HEK293T (cell line): ENCODE data around the gene CPT1B.
"Not testable (repeated sequence)": the region's sequence is repeated elsewhere in the genome, so short reads cannot be mapped to it uniquely, and the experiment has no call there.

Experiments
- CTCF ChIA-PET: fragments of 350-600 bp; formaldehyde crosslinking; extraction: SDS; loops from one replicate; lab custom pipeline; 2021; ENCODE audit warnings: antibody characterized with exemption, inconsistent platforms; lab: Yijun Ruan, JAX
- POLR2A ChIA-PET: fragments of 350-600 bp; formaldehyde crosslinking; extraction: SDS; loops from one replicate; lab custom pipeline; 2020; ENCODE audit warnings: antibody characterized with exemption, inconsistent platforms; lab: Yijun Ruan, JAX
- DNase-seq: peaks from one replicate; pipeline ENCODE4 v3.0.0; 2012; ENCODE audit warnings: mixed read lengths; ENCODE audit errors: extremely low spot score
- ARNT ChIP-seq: fragments of 450-650 bp; IDR thresholded peaks from 2 replicates; pipeline ENCODE4 v1.6.1; 2017; ENCODE audit warnings: mild to moderate bottlenecking
- BHLHE40 ChIP-seq: fragments of 450-650 bp; IDR thresholded peaks from 2 replicates; pipeline ENCODE4 v1.6.1; 2016; ENCODE audit warnings: mild to moderate bottlenecking, moderate library complexity, borderline replicate concordance
- CTBP1 ChIP-seq: fragments of 450-650 bp; IDR thresholded peaks from 2 replicates; pipeline ENCODE4 v1.6.1; 2016; ENCODE audit warnings: borderline replicate concordance
- ELF4 ChIP-seq: fragments of 450-650 bp; IDR thresholded peaks from 2 replicates; pipeline ENCODE4 v1.6.1; 2017; ENCODE audit warnings: antibody characterized with exemption
- FOXA1 ChIP-seq: fragments of 450-650 bp; IDR thresholded peaks from 2 replicates; pipeline ENCODE4 v1.6.1; 2016; ENCODE audit warnings: mild to moderate bottlenecking
- FOXK2 ChIP-seq: fragments of 450-650 bp; IDR thresholded peaks from 2 replicates; pipeline ENCODE4 v1.6.1; 2016; ENCODE audit warnings: mild to moderate bottlenecking
- FOXM1 ChIP-seq: fragments of 450-650 bp; IDR thresholded peaks from 2 replicates; pipeline ENCODE4 v1.6.1; 2017; ENCODE audit warnings: mild to moderate bottlenecking, borderline replicate concordance
- HDGF ChIP-seq: fragments of 450-650 bp; IDR thresholded peaks from 2 replicates; pipeline ENCODE4 v1.6.1; 2017; ENCODE audit warnings: antibody characterized with exemption, borderline replicate concordance
- L3MBTL2 ChIP-seq: fragments of 450-650 bp; conservative IDR thresholded peaks from 2 replicates; pipeline ENCODE4 v1.6.1; 2016; ENCODE audit warnings: mild to moderate bottlenecking
- LEF1 ChIP-seq: fragments of 450-650 bp; IDR thresholded peaks from 2 replicates; pipeline ENCODE4 v1.6.1; 2017; ENCODE audit warnings: mild to moderate bottlenecking, borderline replicate concordance
- NFRKB ChIP-seq: fragments of 450-650 bp; IDR thresholded peaks from 2 replicates; pipeline ENCODE4 v1.6.1; 2016; ENCODE audit warnings: mild to moderate bottlenecking, moderate library complexity
- PKNOX1 ChIP-seq: fragments of 450-650 bp; IDR thresholded peaks from 2 replicates; pipeline ENCODE4 v1.6.1; 2016
- SP1 ChIP-seq: fragments of 450-650 bp; IDR thresholded peaks from 2 replicates; pipeline ENCODE4 v1.6.1; 2017
- SUZ12 ChIP-seq: fragments of 450-650 bp; IDR thresholded peaks from 2 replicates; pipeline ENCODE4 v1.6.1; 2016; ENCODE audit warnings: mild to moderate bottlenecking
- TARDBP ChIP-seq: fragments of 450-650 bp; IDR thresholded peaks from 2 replicates; pipeline ENCODE4 v1.6.1; 2016
- ZNF384 ChIP-seq: fragments of 450-650 bp; IDR thresholded peaks from 2 replicates; pipeline ENCODE4 v1.6.1; 2016

Gene CPT1B

GRCh38 chr22:50540381-50540780 lies 37.8 kb downstream of the CPT1B start:
- TF ChIP-seq LEF1, result no peak
- TF ChIP-seq ZNF384, result no peak
- TF ChIP-seq ARNT, result no peak
- no peak for TF ChIP-seq TARDBP
- TF ChIP-seq SUZ12, result no peak
- TF ChIP-seq L3MBTL2, result no peak
- TF ChIP-seq CTBP1, result no peak
- no peak for TF ChIP-seq FOXK2
- no peak for TF ChIP-seq FOXM1
- TF ChIP-seq ELF4, result no peak
- no peak for TF ChIP-seq BHLHE40
- TF ChIP-seq NFRKB, result no peak
- POLR2A ChIA-PET, result interaction anchor here (7.3 kb wide), 1 partner anchor 15 kb away, joined by 49 read pairs; the partner anchor contains the start of gene SCO2
- DNase-seq, result no peak

GRCh38 chr22:50537765-50538164 lies 40.5 kb downstream of the CPT1B start:
- POLR2A ChIA-PET, result interaction anchor here (7.3 kb wide), 1 partner anchor 13 kb away, joined by 49 read pairs; the partner anchor contains the start of gene SCO2
- no peak for DNase-seq

More at GRCh38 chr22:50540381-50540780, 37.8 kb downstream of the CPT1B start:
- CTCF ChIA-PET, result interaction anchor here (1.8 to 3.4 kb wide), 2 partner anchors 15 to 23 kb away, joined by 7 to 11 read pairs; partner anchors contain the start of genes SCO2 and SYCE3

GRCh38 chr22:50536226-50536625 lies 42.0 kb downstream of the CPT1B start:
- TF ChIP-seq NFRKB (no peak), FOXK2 (no peak), BHLHE40 (no peak), FOXA1 (no peak), SP1 (no peak)
- DNase-seq, result no peak
- ChIA-PET CTCF (interaction anchor here (0.9 to 2.2 kb wide), 2 partner anchors 11 to 91 kb away, joined by 5 to 10 read pairs; partner anchors contain the start of gene SCO2), POLR2A (interaction anchor here (7.3 kb wide), 1 partner anchor 11 kb away, joined by 49 read pairs; the partner anchor contains the start of gene SCO2)

More at GRCh38 chr22:50537765-50538164, 40.5 kb downstream of the CPT1B start:
- TF ChIP-seq HDGF, result no peak
- CTCF ChIA-PET, result interaction anchor here (3.4 kb wide), 1 partner anchor 12 kb away, joined by 11 read pairs; the partner anchor contains the start of gene SCO2

GRCh38 chr22:50535113-50535512 lies 43.1 kb downstream of the CPT1B start:
- POLR2A ChIA-PET, result interaction anchor here (0.7 to 7.3 kb wide), 3 partner anchors 10 to 31 kb away, joined by 3 to 49 read pairs (median 3); partner anchors contain the start of genes SCO2 and SYCE3
- TF ChIP-seq HDGF (no peak), FOXA1 (no peak), LEF1 (no peak), ELF4 (no peak), SUZ12 (no peak)
- DNase-seq, result no peak
- CTCF ChIA-PET, result interaction anchor here (0.6 to 2.2 kb wide), 3 partner anchors 9 to 92 kb away, joined by 3 to 10 read pairs (median 5); partner anchors contain the start of gene SCO2

GRCh38 chr22:50533856-50534711 lies 44.1 kb downstream of the CPT1B start:
- not testable (repeated sequence) for DNase-seq
- TF ChIP-seq PKNOX1, result peak; percentile 57; the same call in 1 of the 2 replicates
- CTCF ChIA-PET, result interaction anchor here (0.9 to 2.2 kb wide), 2 partner anchors 8 to 29 kb away, joined by 3 to 10 read pairs; partner anchors contain the start of gene SCO2
- POLR2A ChIA-PET, result interaction anchor here (1.3 to 7.3 kb wide), 2 partner anchors 9 to 29 kb away, joined by 3 to 49 read pairs; partner anchors contain the start of genes SCO2 and SYCE3

GRCh38 chr22:50532824-50533796 lies 45.1 kb downstream of the CPT1B start:
- POLR2A ChIA-PET, result interaction anchor here (1.3 kb wide), 1 partner anchor 30 kb away, joined by 3 read pairs; the partner anchor contains the start of gene SYCE3
- DNase-seq, result no peak
- TF ChIP-seq NFRKB, result no peak
- no peak for TF ChIP-seq L3MBTL2
- no peak for TF ChIP-seq FOXA1
- no peak for TF ChIP-seq SUZ12
- no peak for TF ChIP-seq TARDBP
- TF ChIP-seq PKNOX1, result no peak
- TF ChIP-seq LEF1, result no peak
- TF ChIP-seq FOXK2, result no peak
- no peak for TF ChIP-seq CTBP1
- TF ChIP-seq BHLHE40, result no peak
- no peak for TF ChIP-seq SP1
- CTCF ChIA-PET, result interaction anchor here (0.9 kb wide), 1 partner anchor 30 kb away, joined by 3 read pairs; no protein-coding TSS in a partner anchor
